Activated T-cell treated with anti-CD3 and anti-CD28 coated beads, Interleukin-2, amount 50 U/mL, for 72 hours (primary cell): ENCODE data around the gene DEFB124. TPM values are rescaled to one million over a fixed set of nuclear protein-coding genes. Genes with fewer than 3 reads are reported as not detected.
"Not testable (repeated sequence)": the region's sequence is repeated elsewhere in the genome, so short reads cannot be mapped to it uniquely, and the experiment has no call there.

Source experiments
- ATAC-seq, 2 donors: fragments of 150-1000 bp; cut with Tn5 transposase; replicated peaks in 1 of 2; 2 replicates each; pipeline ENCODE4 v1.10.0; 2021; ENCODE audit warnings: moderate library complexity in 2 of 2, mild to moderate bottlenecking in 1 of 2
- DNase-seq, 2 donors: peaks; one replicate each; pipeline ENCODE4 v3.0.0; 2021 to 2022; ENCODE audit warnings: mixed read lengths in 1 of 2
- H3K27ac Mint-ChIP-seq: one replicate; pipeline ENCODE4 v1.8.0; 2022; ENCODE audit warnings: mild to moderate bottlenecking, moderate library complexity, mixed read lengths
- H3K27me3 Mint-ChIP-seq: one replicate; pipeline ENCODE4 v1.8.0; 2022; ENCODE audit warnings: low read depth, mixed read lengths
- H3K36me3 Mint-ChIP-seq, 2 donors: one replicate each; pipeline ENCODE4 v1.8.0; 2022; ENCODE audit warnings: mixed read lengths in 2 of 2, mild to moderate bottlenecking in 1 of 2; ENCODE audit not compliant: insufficient read depth in 2 of 2
- H3K4me1 Mint-ChIP-seq: one replicate; pipeline ENCODE4 v1.8.0; 2022; ENCODE audit warnings: low read depth, mixed read lengths
- H3K4me3 Mint-ChIP-seq, 2 donors: one replicate each; pipeline ENCODE4 v1.8.0; 2022; ENCODE audit warnings: mild to moderate bottlenecking in 2 of 2, mixed read lengths in 2 of 2, moderate library complexity in 2 of 2
- H3K9me3 Mint-ChIP-seq, 2 donors: one replicate each; pipeline ENCODE4 v1.8.0; 2022; ENCODE audit warnings: mixed read lengths in 2 of 2
- total RNA-seq, 2 donors: library from RNA; stranded (reverse); gene quantifications; one replicate each; pipeline ENCODE4 v1.2.3, GENCODE V29; 2022

The DEFB124 gene
- total RNA-seq, 2 donors from 2014 or later: not detected

DNA sequence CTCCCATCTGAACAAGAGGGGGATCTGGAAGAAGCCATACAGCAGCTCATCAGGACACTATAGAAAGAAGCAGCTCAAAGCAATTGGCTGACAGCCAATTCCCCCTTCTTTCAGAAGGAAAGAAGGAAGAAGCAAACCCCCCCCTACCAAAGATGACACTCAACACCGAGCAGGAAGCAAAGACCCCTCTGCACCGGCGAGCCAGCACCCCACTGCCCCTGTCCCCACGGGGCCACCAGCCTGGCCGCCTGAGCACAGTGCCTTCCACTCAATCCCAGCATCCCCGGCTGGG is 1.3 kb upstream of the DEFB124 start:
- no peak overlapping the region for H3K27ac Mint-ChIP-seq
- H3K36me3 Mint-ChIP-seq: peaks cover 2 to 3% of the 10 kb centered on the region in 2 donors
- H3K27me3 Mint-ChIP-seq: peaks cover 45% of the 10 kb centered on the region
- peaks cover 16% of the 10 kb centered on the region for H3K4me1 Mint-ChIP-seq
- peaks cover 2% of the 10 kb centered on the region in 2 donors for H3K9me3 Mint-ChIP-seq
- ATAC-seq: no peak
- no peak overlapping the region for H3K4me3 Mint-ChIP-seq
- no peak for DNase-seq

DNA sequence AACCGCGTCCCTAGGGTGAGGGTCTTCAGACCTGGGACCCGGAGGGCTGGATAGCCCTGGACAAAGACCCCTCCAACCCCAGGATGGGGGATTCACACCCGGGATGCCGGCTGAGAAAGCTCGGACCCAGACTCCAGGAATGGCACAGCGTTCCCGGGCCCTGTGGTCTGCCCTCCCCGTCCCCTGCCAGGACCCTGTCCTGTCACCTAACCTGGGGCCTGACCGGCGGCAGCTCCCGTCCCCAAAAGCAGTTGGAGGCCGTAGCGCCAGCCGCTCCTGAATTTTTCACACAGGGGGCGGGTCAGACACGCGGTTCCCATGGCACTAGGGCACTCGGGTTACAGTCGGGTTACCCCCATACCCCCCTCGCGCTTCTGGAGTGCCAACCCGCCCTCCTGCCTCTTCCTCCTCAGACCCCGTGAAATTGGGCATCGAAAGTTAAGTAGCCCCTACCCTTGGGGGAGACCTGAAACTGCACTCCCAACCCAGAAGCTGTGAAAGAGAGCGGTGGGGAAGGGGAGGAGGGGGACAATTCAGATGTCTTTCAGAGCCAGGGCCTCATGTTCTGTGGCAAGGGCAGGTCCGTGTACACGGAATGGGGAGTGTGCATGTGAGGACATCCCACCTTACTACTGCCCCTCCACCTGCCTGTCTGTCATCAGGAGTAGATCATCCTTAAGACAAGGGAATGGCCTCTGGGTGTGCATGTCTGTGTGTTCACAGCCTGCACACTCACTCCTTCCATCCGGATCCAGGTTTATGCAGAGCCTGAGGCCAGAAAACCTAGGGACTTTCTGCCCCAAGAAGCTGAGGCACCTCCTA is 756 bp upstream of the DEFB124 start:
- peaks cover 42% of the 10 kb centered on the region for H3K27me3 Mint-ChIP-seq
- H3K9me3 Mint-ChIP-seq: peaks cover 2% of the 10 kb centered on the region in 2 donors
- H3K27ac Mint-ChIP-seq: no peak overlapping the region
- H3K4me3 Mint-ChIP-seq: no peak overlapping the region
- H3K4me1 Mint-ChIP-seq: peaks cover 16% of the 10 kb centered on the region
- no peak for DNase-seq
- no peak for ATAC-seq
- peaks cover 2 to 3% of the 10 kb centered on the region in 2 donors for H3K36me3 Mint-ChIP-seq

DNA sequence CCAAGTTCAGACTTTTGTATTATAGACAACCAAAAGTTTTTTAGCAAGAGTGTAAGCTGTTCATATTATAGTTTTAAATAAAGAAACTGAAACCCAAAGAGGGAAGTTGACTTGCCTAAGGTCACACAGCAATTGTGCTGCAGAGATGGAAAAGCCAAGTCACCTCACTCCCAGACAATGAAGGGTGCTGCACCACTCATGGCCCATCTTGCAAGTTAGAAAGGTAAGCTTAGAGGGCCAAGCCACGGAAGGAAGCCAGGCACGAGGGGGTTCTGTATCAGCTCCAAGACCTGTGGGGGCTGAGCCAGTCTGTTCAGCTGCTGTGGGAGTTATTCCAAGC is 860 bp downstream of the DEFB124 start:
- Mint-ChIP-seq H3K27ac (no peak overlapping the region), H3K36me3 (peaks cover 2 to 3% of the 10 kb centered on the region in 2 donors), H3K4me3 (peak overlapping the region in 1 of 2 donors; percentile 15), H3K4me1 (peaks cover 16% of the 10 kb centered on the region), H3K27me3 (peaks cover 42% of the 10 kb centered on the region), H3K9me3 (peaks cover 2% of the 10 kb centered on the region in 2 donors)
- ATAC-seq: no peak
- DNase-seq: no peak

DNA sequence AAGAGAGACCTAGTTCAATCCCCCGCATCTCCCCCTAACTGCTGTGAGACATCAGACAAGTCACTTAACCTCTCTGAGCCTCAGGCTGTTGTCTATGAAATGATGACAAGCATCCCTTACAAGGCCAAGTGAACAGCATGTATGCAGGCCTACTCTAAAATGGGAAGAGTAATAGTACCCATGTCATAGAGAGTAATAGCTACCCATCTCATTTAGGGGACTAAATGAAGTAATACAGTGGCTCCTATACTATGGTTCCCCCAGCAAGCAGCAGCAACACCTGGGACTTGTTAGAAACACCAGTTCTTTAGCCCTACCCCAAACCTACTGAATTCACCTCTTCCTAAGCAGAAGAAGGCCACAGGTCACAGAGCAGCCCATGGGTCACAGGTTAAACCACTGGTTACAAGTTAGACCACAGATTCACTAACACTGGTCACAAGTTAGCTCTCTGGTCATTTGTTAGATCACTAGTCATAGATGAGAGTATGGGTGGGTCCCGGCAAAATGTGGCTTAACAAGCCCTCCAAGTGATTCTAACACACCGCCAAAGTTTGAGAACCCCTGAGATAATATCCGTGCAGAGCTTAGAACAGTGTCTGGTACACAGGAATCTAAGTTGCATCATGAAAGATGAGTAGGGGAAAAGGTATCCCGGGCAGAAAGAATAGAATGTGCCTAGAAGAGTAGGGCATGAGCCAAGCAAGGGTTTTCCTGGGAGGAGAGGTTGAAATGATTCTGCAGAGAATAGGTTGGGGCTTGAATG is 1.4 kb downstream of the DEFB124 start:
- peaks cover 42% of the 10 kb centered on the region for H3K27me3 Mint-ChIP-seq
- H3K9me3 Mint-ChIP-seq: peaks cover 2% of the 10 kb centered on the region in 2 donors
- H3K4me3 Mint-ChIP-seq: no peak overlapping the region
- no peak overlapping the region for H3K27ac Mint-ChIP-seq
- peaks cover 16% of the 10 kb centered on the region for H3K4me1 Mint-ChIP-seq
- ATAC-seq: no peak
- no peak for DNase-seq
- H3K36me3 Mint-ChIP-seq: peaks cover 2 to 3% of the 10 kb centered on the region in 2 donors

DNA sequence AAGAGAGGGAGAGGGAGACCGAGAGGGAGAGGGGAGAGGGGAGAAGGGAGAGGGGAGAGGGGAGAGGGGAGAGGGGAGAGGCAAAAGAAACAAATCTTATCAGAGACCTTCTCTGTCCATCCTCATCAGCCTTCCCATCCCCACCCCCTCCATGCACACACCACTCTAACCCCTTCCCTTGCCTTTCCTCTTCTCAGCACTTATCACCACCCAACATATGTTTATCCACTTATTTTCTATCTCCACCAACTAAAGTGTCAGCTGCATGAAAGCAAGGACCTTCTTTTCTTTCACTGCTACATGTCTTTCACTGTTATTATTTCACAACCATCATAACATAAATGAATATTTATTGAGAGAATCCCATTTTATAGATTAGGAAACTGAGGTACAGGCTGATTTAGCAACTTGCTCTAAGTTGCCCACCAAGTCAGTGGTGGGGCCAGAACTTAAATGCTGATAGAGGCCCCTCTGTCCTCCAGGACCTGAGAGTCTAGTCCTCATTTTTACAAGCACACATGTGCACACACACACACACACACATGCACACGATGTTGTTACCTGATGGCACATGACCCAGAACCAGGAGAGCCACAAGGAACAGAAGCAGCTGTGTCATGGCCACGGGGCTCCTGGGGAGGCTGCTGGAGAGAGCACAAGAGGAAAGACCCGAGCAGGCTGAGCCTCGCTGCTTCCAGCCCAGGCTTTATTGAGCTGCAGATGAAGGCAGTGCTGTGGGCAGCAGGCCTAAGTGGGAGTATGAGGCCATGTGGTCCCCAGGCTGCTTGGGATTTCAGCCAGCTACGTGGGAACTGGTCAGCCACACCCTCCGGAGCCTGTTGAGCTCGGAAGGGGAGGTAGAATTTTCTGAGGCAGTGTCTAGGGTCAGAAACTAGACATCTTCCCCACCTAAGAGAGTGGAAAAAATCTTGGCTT is 2.3 kb downstream of the DEFB124 start:
- peaks cover 16% of the 10 kb centered on the region for H3K4me1 Mint-ChIP-seq
- no peak overlapping the region for H3K4me3 Mint-ChIP-seq
- H3K9me3 Mint-ChIP-seq: peaks cover 2% of the 10 kb centered on the region in 2 donors
- H3K27ac Mint-ChIP-seq: no peak overlapping the region
- DNase-seq (no peak), ATAC-seq (no peak)
- H3K27me3 Mint-ChIP-seq: peaks cover 34% of the 10 kb centered on the region
- peaks cover 2 to 3% of the 10 kb centered on the region in 2 donors for H3K36me3 Mint-ChIP-seq

DNA sequence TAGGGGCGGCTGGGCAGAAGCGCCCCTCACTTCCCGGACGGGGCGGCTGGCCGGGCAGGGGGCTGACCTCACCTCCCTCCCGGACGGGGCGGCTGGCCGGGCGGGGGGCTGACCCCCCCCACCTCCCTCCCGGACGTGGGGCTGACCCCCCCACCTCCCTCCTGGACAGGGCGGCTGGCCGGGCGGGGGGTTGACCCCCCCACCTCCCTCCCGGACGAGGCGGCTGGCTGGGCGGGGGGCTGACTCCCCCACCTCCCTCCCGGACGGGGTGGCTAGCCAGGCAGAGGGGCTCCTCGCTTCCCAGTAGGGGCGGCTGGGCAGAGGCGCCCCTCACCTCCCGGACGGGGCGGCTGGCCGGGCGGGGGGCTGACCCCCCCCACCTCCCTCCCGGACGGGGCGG is 4.0 kb downstream of the DEFB124 start:
- not testable (repeated sequence) for H3K36me3 Mint-ChIP-seq, DNase-seq, H3K9me3 Mint-ChIP-seq, H3K4me3 Mint-ChIP-seq, ATAC-seq, H3K27ac Mint-ChIP-seq
- Mint-ChIP-seq H3K27me3 (peaks cover 22% of the 10 kb centered on the region), H3K4me1 (peaks cover 16% of the 10 kb centered on the region)

DNA sequence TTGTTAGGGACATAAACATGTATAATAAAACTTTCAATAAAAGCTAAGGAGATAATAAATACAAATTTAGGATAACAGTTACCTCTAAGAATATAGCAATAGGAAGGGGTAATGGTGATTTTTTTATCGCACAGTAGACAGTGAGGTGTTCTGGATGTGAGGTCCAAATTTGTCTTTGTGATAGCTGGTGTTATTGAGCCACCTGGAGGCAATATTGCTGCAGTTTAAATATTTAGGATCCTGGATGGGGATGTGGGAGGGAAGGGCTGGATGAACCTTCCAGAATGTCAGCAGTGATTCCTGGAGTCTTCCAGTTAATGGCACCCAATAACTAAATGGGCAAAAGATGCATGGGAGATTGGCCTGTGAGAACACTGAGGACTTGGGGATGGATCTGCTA is 20.6 kb downstream of the DEFB124 start:
- Mint-ChIP-seq H3K36me3 (no peaks in the 10 kb centered on the region), H3K27me3 (peaks cover 16% of the 10 kb centered on the region)
- no peak for ATAC-seq

DNA sequence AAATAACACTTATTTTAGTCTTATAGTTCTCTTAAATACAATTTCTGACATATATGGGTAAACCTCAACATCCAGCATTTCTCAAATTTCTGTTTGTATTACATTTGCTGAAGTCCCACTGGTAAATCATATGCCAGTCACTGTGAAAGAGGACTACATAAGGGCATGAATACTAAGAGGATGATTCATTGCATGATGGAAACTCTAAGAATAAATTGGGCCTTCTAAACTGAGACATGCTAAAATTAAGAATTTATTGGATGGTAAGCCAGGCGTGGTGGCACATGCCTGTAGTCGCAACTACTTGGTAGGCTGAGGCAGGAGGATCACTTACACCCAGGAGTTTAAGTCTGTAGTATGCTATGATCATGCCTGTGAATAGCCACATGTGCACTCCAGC is 22.4 kb downstream of the DEFB124 start:
- no peak overlapping the region for H3K27ac Mint-ChIP-seq
- no peak for ATAC-seq
- H3K27me3 Mint-ChIP-seq: peaks cover 11% of the 10 kb centered on the region
- H3K4me3 Mint-ChIP-seq: no peak overlapping the region
- no peak for DNase-seq
- no peaks in the 10 kb centered on the region for H3K4me1 Mint-ChIP-seq
- H3K9me3 Mint-ChIP-seq: peaks cover 0 to 1% of the 10 kb centered on the region in 2 donors
- no peaks in the 10 kb centered on the region for H3K36me3 Mint-ChIP-seq

More for the DNA sequence above, 20.6 kb downstream of the DEFB124 start:
- no peaks in the 10 kb centered on the region for H3K4me1 Mint-ChIP-seq
- no peak overlapping the region for H3K27ac Mint-ChIP-seq
- no peak overlapping the region for H3K4me3 Mint-ChIP-seq
- DNase-seq: no peak
- no peaks in the 10 kb centered on the region for H3K9me3 Mint-ChIP-seq

DNA sequence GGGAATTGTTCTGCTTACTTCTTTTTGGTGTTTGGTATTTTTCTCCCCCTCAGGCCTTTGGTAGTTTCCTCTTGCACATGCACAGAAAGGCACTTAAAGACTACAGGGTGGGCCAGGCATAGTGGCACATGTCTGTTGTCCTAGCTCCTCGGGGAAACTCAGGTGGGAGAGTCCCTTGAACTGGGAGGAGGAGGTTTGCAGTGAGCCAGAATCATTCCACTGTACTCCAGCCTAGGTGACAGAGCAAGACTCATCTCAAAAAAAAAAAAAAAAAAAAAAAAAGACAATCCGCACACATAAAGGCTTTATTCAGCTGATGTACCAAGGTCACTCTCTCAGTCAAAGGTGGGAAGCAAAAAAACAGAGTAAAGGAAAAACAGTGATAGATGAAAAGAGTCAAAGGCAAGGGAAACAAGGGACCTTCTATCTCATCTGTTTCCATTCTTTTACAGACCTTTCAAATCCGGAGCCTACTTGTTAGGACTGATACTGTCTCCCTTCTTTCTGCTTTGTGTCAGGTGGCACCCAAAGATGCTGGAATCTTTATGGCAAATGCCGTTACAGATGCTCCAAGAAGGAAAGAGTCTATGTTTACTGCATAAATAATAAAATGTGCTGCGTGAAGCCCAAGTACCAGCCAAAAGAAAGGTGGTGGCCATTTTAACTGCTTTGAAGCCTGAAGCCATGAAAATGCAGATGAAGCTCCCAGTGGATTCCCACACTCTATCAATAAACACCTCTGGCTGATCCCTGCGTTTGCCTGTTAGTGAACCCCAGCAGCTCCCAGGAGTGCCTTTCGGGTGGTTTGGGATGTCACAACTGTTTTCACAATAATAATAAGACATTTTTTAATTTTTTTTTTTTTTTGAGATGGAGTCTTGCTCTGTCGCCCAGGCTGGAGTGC is 25.2 kb downstream of the DEFB124 start:
- H3K4me3 Mint-ChIP-seq: no peak overlapping the region
- H3K9me3 Mint-ChIP-seq: peaks cover 0 to 1% of the 10 kb centered on the region in 2 donors
- no peaks in the 10 kb centered on the region for H3K4me1 Mint-ChIP-seq
- no peak overlapping the region for H3K27ac Mint-ChIP-seq
- H3K36me3 Mint-ChIP-seq: no peaks in the 10 kb centered on the region
- ATAC-seq: no peak
- DNase-seq: no peak
- H3K27me3 Mint-ChIP-seq: no peaks in the 10 kb centered on the region

DNA sequence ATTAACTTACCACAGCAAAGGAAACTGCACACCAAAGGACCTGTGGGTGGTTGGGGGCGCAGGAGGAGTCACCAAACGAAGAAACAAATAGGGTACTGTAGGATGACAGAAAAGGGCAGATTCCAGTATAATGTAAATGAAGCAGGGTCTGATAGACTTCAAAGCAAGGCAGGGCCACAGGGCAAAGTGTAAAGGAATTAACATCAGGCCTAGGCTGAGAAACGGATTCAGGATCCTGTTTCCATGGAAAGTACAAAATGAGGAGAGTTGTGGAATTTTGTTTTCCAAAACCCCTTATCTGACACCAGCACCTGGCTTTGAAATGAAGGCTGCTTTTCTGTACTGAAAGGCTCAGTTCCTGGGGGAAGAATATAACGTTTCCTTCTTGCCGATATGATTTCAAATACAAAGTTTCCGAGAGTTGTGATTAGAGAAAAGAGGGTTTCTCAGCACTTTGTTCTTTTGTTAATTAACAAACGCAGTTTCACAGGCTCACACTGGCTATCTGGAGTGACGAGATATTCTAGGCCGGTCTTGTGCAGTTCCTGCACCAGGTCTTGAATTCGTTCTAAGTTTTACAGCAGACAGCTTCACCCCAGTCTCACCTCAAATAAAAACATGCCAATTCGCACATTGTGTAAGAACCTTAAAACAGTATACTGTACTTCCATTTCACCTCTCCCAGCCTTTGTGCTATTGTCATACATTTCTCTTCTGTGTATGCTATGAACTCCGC is 28.7 kb downstream of the DEFB124 start:
- Mint-ChIP-seq H3K4me3 (no peak overlapping the region), H3K9me3 (peaks cover 0 to 1% of the 10 kb centered on the region in 2 donors), H3K27ac (no peak overlapping the region), H3K4me1 (no peaks in the 10 kb centered on the region), H3K36me3 (no peaks in the 10 kb centered on the region), H3K27me3 (no peaks in the 10 kb centered on the region)
- no peak for ATAC-seq
- DNase-seq: no peak

DNA sequence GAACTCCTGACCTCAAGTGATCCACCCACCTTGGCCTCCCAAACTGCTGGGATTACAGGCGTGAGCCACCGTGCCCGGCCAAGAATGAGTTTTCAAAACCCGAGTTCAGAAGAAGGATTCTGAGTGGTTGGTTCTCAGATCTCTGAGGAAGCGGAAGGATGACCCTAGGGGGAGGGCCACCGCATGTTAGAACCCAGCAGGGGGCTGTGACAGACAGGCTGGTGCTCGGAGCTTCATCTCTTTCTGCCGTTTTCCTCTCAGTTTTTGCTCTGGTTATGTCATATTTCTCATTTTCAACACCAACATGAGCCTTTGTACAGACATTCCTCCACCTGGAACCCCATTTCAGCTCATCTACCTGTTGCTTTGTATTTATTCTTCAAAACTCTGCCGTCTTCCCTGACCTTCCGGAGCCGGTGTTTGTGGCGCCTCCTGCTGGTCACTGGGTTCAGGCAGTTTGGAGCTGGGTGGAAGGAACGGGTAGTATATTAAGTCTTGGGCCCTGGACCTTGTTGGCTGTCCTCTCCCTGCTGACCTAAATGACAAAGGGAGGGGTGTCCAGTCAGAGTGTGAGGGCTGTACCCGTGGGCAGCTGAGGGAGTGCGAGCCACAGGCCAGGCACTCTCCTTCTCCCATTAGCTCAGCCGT is 34.8 kb downstream of the DEFB124 start, which contains the start of gene DEFB123:
DEFB123 (plus strand) TSS at position 621 of the 648 bp plus-strand sequence. CDS start 67 bp downstream, outside the sequence.
- no peaks in the 10 kb centered on the region for H3K36me3 Mint-ChIP-seq
- no peaks in the 10 kb centered on the region for H3K27me3 Mint-ChIP-seq
- peak in 1 of 2 donors; percentile 5 for DNase-seq
- no peaks in the 10 kb centered on the region for H3K9me3 Mint-ChIP-seq
- no peak within 1 kb of the TSS for H3K4me3 Mint-ChIP-seq
- ATAC-seq: no peak
- no peaks in the 10 kb centered on the region for H3K4me1 Mint-ChIP-seq
- no peak within 1 kb of the TSS for H3K27ac Mint-ChIP-seq
